K562 (cell line): ENCODE results near the gene CLDN24. TPM values are rescaled to one million over a fixed set of nuclear protein-coding genes. Genes with fewer than 3 reads are reported as not detected.

Source experiments
- CAMTA2 ChIP-seq: fragments of 250-450 bp; sonication (Bioruptor Pico); conservative IDR thresholded peaks from 2 replicates; pipeline ENCODE4 v1.5.1; 2022
- COPS2 ChIP-seq: fragments of 450-650 bp; conservative IDR thresholded peaks from 2 replicates; pipeline ENCODE4 v1.6.1; 2016; ENCODE audit warnings: mild to moderate bottlenecking, moderate library complexity
- HIVEP1 ChIP-seq: fragments of 250-450 bp; sonication (Bioruptor Pico); IDR thresholded peaks from 2 replicates; pipeline ENCODE4 v1.4.0; 2020; ENCODE audit warnings: mild to moderate bottlenecking
- POLR2A ChIP-seq: fragments of 450-650 bp; conservative IDR thresholded peaks from 2 replicates; pipeline ENCODE4 v1.6.1; 2016
- RBM39 ChIP-seq: fragments of 200-400 bp; formaldehyde crosslinking; optimal IDR thresholded peaks from 2 replicates; pipeline ENCODE3; 2018; ENCODE audit warnings: low read depth, low read length
- SMAD4 ChIP-seq: fragments of 250-450 bp; sonication (Bioruptor Pico); conservative IDR thresholded peaks from 2 replicates; pipeline ENCODE4 v1.8.0; 2021; ENCODE audit warnings: inconsistent platforms, mild to moderate bottlenecking, moderate library complexity
- ZBTB7A ChIP-seq: IDR thresholded peaks from 2 replicates; pipeline ENCODE4 v1.6.1; 2011; ENCODE audit warnings: low read depth, mild to moderate bottlenecking, low read length, moderate library complexity, borderline replicate concordance; ENCODE audit not compliant: control insufficient read depth
- ZNF184 ChIP-seq: sonication (generic); formaldehyde crosslinking; IDR thresholded peaks from 2 replicates; pipeline ENCODE4 v1.5.0; 2020; ENCODE audit warnings: missing genetic modification reagents
- polyA plus RNA-seq, 8 experiments: library from polyadenylated mRNA; depleted of rRNA in 4 of 8; stranded (reverse) in 5 of 8; unstranded in 3 of 8; fragments of >200 nt; fragmentation: Nextera tagmentation in 2 of 8; fragmentation: Illumina TruSeq in 1 of 8; extraction: Ambion mirVana in 2 of 8; extraction: Trizol in 1 of 8; gene quantifications; 2 replicates each; pipeline versions ENCODE4 v1.2.1 to v1.2.3, GENCODE V29; 2011 to 2014; ENCODE audit warnings: inconsistent platforms in 1 of 8, missing spikeins in 1 of 8
- total RNA-seq, 7 experiments: library from RNA; depleted of rRNA in 6 of 7; stranded (reverse); fragments of >200 nt in 6 of 7; fragmentation: Illumina TruSeq in 2 of 7; extraction: Trizol in 2 of 7; gene quantifications; 2 replicates each; pipeline versions ENCODE4 v1.2.1 to v1.2.3, GENCODE V29; 2011 to 2021; ENCODE audit warnings: low replicate concordance in 1 of 7
- TF ChIP-seq, protein P1 (sequence below): fragments of 200-800 bp; sonication (Bioruptor generic); IDR thresholded peaks from 2 replicates; pipeline ENCODE4 v1.6.1; 2016; ENCODE audit warnings: missing genetic modification characterization, missing compliant biosample characterization

CLDN24 gene
- total and polyA plus RNA-seq, 9 of the 15 experiments (the other 6 are each of a cell fraction or from before 2014, with no cell fraction given), result not detected

GRCh38 chr4:183335369-183335940 is 13.2 kb upstream of the CLDN24 start (continued):
- TF ChIP-seq, protein P1, sequence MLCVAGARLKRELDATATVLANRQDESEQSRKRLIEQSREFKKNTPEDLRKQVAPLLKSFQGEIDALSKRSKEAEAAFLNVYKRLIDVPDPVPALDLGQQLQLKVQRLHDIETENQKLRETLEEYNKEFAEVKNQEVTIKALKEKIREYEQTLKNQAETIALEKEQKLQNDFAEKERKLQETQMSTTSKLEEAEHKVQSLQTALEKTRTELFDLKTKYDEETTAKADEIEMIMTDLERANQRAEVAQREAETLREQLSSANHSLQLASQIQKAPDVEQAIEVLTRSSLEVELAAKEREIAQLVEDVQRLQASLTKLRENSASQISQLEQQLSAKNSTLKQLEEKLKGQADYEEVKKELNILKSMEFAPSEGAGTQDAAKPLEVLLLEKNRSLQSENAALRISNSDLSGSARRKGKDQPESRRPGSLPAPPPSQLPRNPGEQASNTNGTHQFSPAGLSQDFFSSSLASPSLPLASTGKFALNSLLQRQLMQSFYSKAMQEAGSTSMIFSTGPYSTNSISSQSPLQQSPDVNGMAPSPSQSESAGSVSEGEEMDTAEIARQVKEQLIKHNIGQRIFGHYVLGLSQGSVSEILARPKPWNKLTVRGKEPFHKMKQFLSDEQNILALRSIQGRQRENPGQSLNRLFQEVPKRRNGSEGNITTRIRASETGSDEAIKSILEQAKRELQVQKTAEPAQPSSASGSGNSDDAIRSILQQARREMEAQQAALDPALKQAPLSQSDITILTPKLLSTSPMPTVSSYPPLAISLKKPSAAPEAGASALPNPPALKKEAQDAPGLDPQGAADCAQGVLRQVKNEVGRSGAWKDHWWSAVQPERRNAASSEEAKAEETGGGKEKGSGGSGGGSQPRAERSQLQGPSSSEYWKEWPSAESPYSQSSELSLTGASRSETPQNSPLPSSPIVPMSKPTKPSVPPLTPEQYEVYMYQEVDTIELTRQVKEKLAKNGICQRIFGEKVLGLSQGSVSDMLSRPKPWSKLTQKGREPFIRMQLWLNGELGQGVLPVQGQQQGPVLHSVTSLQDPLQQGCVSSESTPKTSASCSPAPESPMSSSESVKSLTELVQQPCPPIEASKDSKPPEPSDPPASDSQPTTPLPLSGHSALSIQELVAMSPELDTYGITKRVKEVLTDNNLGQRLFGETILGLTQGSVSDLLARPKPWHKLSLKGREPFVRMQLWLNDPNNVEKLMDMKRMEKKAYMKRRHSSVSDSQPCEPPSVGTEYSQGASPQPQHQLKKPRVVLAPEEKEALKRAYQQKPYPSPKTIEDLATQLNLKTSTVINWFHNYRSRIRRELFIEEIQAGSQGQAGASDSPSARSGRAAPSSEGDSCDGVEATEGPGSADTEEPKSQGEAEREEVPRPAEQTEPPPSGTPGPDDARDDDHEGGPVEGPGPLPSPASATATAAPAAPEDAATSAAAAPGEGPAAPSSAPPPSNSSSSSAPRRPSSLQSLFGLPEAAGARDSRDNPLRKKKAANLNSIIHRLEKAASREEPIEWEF, result no peak
- TF ChIP-seq SMAD4 (CRISPR knock-in tag), result peak; percentile 53; the same call in 1 of the 2 replicates
- TF ChIP-seq POLR2A, result no peak
- TF ChIP-seq CAMTA2 (CRISPR knock-in tag), result no peak
- no peak for TF ChIP-seq ZNF184 (CRISPR knock-in tag)
- TF ChIP-seq RBM39, result no peak
- TF ChIP-seq HIVEP1 (CRISPR knock-in tag), result no peak
- TF ChIP-seq COPS2, result no peak
- TF ChIP-seq ZBTB7A, result no peak
- TF ChIP-seq, all 486 proteins: peak for 32
